Neural progenitor cell (in vitro differentiated cells): ENCODE measurements around the gene TRABD2B. TPM values are rescaled to one million over a fixed set of nuclear protein-coding genes. Genes with fewer than 3 reads are reported as not detected.

Source experiments
- DNase-seq: peaks from one replicate; pipeline ENCODE4 v3.0.0-alpha.2; 2016; ENCODE audit warnings: low spot score
- H2AFZ ChIP-seq: fragments of 200-600 bp; sonication (generic); replicated peaks from 2 replicates; pipeline ENCODE4 v1.6.1; 2016; ENCODE audit warnings: antibody characterized with exemption
- H3F3A ChIP-seq: fragments of 200-600 bp; sonication (generic); 2 replicates; pipeline ENCODE4 v1.6.1; 2016; ENCODE audit warnings: antibody characterized with exemption, low read depth
- H3K27ac ChIP-seq: fragments of 200-600 bp; sonication (generic); 2 replicates; pipeline ENCODE4 v1.5.1; 2016; ENCODE audit warnings: mild to moderate bottlenecking
- H3K27me3 ChIP-seq: fragments of 200-600 bp; sonication (generic); 2 replicates; pipeline ENCODE4 v1.6.1; 2016; ENCODE audit warnings: mild to moderate bottlenecking, moderate library complexity
- H3K36me3 ChIP-seq: fragments of 200-600 bp; sonication (generic); 2 replicates; pipeline ENCODE4 v1.5.1; 2016
- H3K4me1 ChIP-seq: fragments of 200-600 bp; sonication (generic); 2 replicates; pipeline ENCODE4 v1.6.1; 2016; ENCODE audit warnings: mixed run types
- H3K4me2 ChIP-seq: fragments of 200-600 bp; sonication (generic); 2 replicates; pipeline ENCODE4 v1.6.1; 2016
- H3K4me3 ChIP-seq: fragments of 200-600 bp; sonication (generic); 2 replicates; pipeline ENCODE4 v1.5.1; 2016
- H3K79me2 ChIP-seq: fragments of 200-600 bp; sonication (generic); 2 replicates; pipeline ENCODE4 v1.6.1; 2016; ENCODE audit warnings: low read depth
- H3K9ac ChIP-seq: fragments of 200-600 bp; sonication (generic); 2 replicates; pipeline ENCODE4 v1.6.1; 2016
- H3K9me3 ChIP-seq: fragments of 200-600 bp; sonication (generic); 2 replicates; pipeline ENCODE4 v1.5.1; 2016; ENCODE audit warnings: low read depth
- H4K20me1 ChIP-seq: fragments of 200-600 bp; sonication (generic); 2 replicates; pipeline ENCODE4 v1.6.1; 2016; ENCODE audit warnings: low read depth
- H3K27ac Mint-ChIP-seq: 3 replicates; pipeline ENCODE4 v1.8.0; 2021; ENCODE audit warnings: mixed read lengths
- H3K27me3 Mint-ChIP-seq: 2 replicates; pipeline ENCODE4 v1.8.0; 2022; ENCODE audit warnings: low read depth, mild to moderate bottlenecking, inconsistent platforms, moderate library complexity, mixed read lengths; ENCODE audit not compliant: insufficient read depth
- H3K36me3 Mint-ChIP-seq: 3 replicates; pipeline ENCODE4 v1.8.0; 2021; ENCODE audit warnings: mixed read lengths
- H3K4me1 Mint-ChIP-seq: 3 replicates; pipeline ENCODE4 v1.8.0; 2021; ENCODE audit warnings: mixed read lengths
- H3K4me3 Mint-ChIP-seq: 3 replicates; pipeline ENCODE4 v1.8.0; 2021; ENCODE audit warnings: mild to moderate bottlenecking, moderate library complexity, mixed read lengths
- H3K9me3 Mint-ChIP-seq: 3 replicates; pipeline ENCODE4 v1.8.0; 2020; ENCODE audit warnings: mixed read lengths
- CTCF ChIP-seq: fragments of 200-600 bp; sonication (generic); IDR thresholded peaks from 2 replicates; pipeline ENCODE4 v1.5.1; 2017; ENCODE audit warnings: antibody characterized with exemption, mild to moderate bottlenecking
- EZH2 ChIP-seq: fragments of 200-600 bp; sonication (generic); IDR thresholded peaks from 2 replicates; pipeline ENCODE4 v1.6.1; 2017; ENCODE audit warnings: antibody characterized with exemption, mild to moderate bottlenecking, moderate library complexity
- EZH2phosphoT487 ChIP-seq: fragments of 200-600 bp; sonication (generic); IDR thresholded peaks from 2 replicates; pipeline ENCODE4 v1.6.1; 2017; ENCODE audit warnings: antibody characterized with exemption
- total RNA-seq: library from RNA; depleted of rRNA; stranded (reverse); fragments of >200 nt; gene quantifications from 2 replicates; pipeline ENCODE4 v1.2.3, GENCODE V29; 2015; ENCODE audit warnings: low replicate concordance

TRABD2B gene
- total RNA-seq, 1 donor from 2014 or later, result 0.09 TPM

DNA sequence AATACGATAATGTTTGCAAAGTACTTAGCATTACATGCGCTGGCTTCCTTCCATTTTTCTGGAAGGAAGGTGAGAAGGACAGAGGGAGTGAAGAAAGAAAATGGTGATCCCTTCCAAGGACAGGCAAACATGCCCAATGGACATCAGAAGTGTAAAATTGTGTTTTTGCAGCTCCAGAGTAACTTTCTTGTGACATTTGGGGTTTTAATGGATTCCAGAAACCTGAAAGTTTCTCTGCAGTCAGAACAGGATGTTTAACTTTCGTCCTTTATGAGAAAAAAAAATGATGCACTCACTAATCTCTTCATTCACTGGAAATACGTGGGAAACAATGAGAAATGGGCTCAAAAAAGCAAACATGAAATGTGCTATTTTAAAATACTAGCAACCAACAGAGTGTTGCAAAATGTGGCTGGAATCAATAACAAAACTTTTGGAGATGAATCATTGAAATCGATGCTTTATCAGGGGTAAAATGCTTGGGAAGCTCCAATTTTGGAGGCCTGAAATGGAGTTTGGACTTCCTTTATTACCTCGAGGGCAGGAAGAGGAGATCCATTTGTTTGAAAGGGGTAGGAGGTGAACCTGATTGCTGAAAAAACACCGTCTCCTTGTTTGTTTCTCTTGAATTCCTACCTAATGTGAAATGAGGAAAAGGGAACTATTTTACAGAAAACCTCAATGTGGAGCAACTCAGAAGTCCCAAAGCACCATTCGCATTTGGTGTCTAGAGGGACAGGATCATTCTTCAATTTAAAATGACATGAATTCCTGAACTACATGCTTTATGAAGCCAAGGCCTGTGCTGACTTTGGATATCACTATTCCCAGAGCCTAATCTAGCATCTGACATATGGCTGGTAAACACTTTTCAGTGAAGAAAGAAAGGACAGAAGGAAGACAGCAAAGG, 129.5 kb downstream of the TRABD2B start:
- no peaks in the 10 kb centered on the region for H3K27me3 Mint-ChIP-seq
- TF ChIP-seq EZH2, result no peak
- TF ChIP-seq EZH2phosphoT487, result no peak
- TF ChIP-seq CTCF, result no peak
- H3K36me3 ChIP-seq, result no peaks in the 10 kb centered on the region
- H3K27ac Mint-ChIP-seq, result no peak overlapping the region
- no peaks in the 10 kb centered on the region for H4K20me1 ChIP-seq
- no peak overlapping the region for H3K4me2 ChIP-seq
- no peaks in the 10 kb centered on the region for H3K4me1 ChIP-seq
- peaks cover 8% of the 10 kb centered on the region for H3K4me1 Mint-ChIP-seq
- no peaks in the 10 kb centered on the region for H3K9me3 ChIP-seq
- H2AFZ ChIP-seq, result no peak overlapping the region
- no peak overlapping the region for H3K27ac ChIP-seq
- H3K9ac ChIP-seq, result no peak overlapping the region
- no peaks in the 10 kb centered on the region for H3K79me2 ChIP-seq
- H3K9me3 Mint-ChIP-seq, result peaks cover 2% of the 10 kb centered on the region
- no peaks in the 10 kb centered on the region for H3F3A ChIP-seq
- no peak overlapping the region for H3K4me3 Mint-ChIP-seq
- no peak overlapping the region for H3K4me3 ChIP-seq
- H3K36me3 Mint-ChIP-seq, result peaks cover 3% of the 10 kb centered on the region
- H3K27me3 ChIP-seq, result no peaks in the 10 kb centered on the region
- DNase-seq, result no peak

- DNase-seq, result no peak
- no peak overlapping the region for H3K27ac ChIP-seq
- Mint-ChIP-seq H3K4me3 (no peak overlapping the region), H3K27ac (no peak overlapping the region), H3K9me3 (peaks cover 2% of the 10 kb centered on the region), H3K4me1 (peaks cover 7% of the 10 kb centered on the region), H3K36me3 (peaks cover 3% of the 10 kb centered on the region), H3K27me3 (no peaks in the 10 kb centered on the region)
- no peaks in the 10 kb centered on the region for H3F3A ChIP-seq
- no peaks in the 10 kb centered on the region for H3K9me3 ChIP-seq
- no peak overlapping the region for H3K9ac ChIP-seq
- no peaks in the 10 kb centered on the region for H3K36me3 ChIP-seq
- H3K79me2 ChIP-seq, result no peaks in the 10 kb centered on the region
- no peak overlapping the region for H3K4me3 ChIP-seq
- no peak for TF ChIP-seq CTCF
- no peak for TF ChIP-seq EZH2phosphoT487
- no peak for TF ChIP-seq EZH2
- no peaks in the 10 kb centered on the region for H3K27me3 ChIP-seq
- no peaks in the 10 kb centered on the region for H4K20me1 ChIP-seq
- no peak overlapping the region for H2AFZ ChIP-seq
- no peaks in the 10 kb centered on the region for H3K4me1 ChIP-seq
- H3K4me2 ChIP-seq, result no peak overlapping the region
These were observed 130.4 kb downstream of the TRABD2B start for GRCh38 chr1:47866601-47867437.

GRCh38 chr1:47865881-47866535, 131.2 kb downstream of the TRABD2B start:
- no peak overlapping the region for H3K4me3 Mint-ChIP-seq
- Histone ChIP-seq H3K27ac (no peak overlapping the region), H3K36me3 (no peaks in the 10 kb centered on the region), H3K9me3 (no peaks in the 10 kb centered on the region), H3K79me2 (no peaks in the 10 kb centered on the region), H2AFZ (no peak overlapping the region), H3K4me3 (no peak overlapping the region), H3K9ac (no peak overlapping the region), H3F3A (no peaks in the 10 kb centered on the region), H3K4me2 (no peak overlapping the region), H3K4me1 (no peaks in the 10 kb centered on the region), H4K20me1 (no peaks in the 10 kb centered on the region), H3K27me3 (no peaks in the 10 kb centered on the region)
- no peaks in the 10 kb centered on the region for H3K27me3 Mint-ChIP-seq
- H3K36me3 Mint-ChIP-seq, result peaks cover 3% of the 10 kb centered on the region
- DNase-seq, result no peak
- H3K4me1 Mint-ChIP-seq, result no peaks in the 10 kb centered on the region
- no peak overlapping the region for H3K27ac Mint-ChIP-seq
- TF ChIP-seq CTCF (no peak), EZH2 (no peak), EZH2phosphoT487 (no peak)
- H3K9me3 Mint-ChIP-seq, result peaks cover 2% of the 10 kb centered on the region
